Panc1 (cell line): ENCODE results near the gene MMAB.

ENCODE experiments used
- POLR2AphosphoS5 ChIP-seq: IDR thresholded peaks from 2 replicates; pipeline ENCODE4 v1.6.1; 2012; ENCODE audit warnings: mild to moderate bottlenecking, low read depth, low read length, moderate library complexity
- REST ChIP-seq, 2 experiments: IDR thresholded peaks; 2 replicates each; pipeline ENCODE4 v1.6.1; 2011 to 2012; ENCODE audit warnings: low read depth in 2 of 2, control low read depth in 1 of 2, low read length in 1 of 2, mild to moderate bottlenecking in 1 of 2, moderate library complexity in 1 of 2; ENCODE audit not compliant: insufficient read depth in 1 of 2
- SIN3A ChIP-seq: IDR thresholded peaks from 2 replicates; pipeline ENCODE4 v1.6.1; 2012; ENCODE audit warnings: low read depth, mild to moderate bottlenecking, low read length, moderate library complexity, borderline replicate concordance; ENCODE audit not compliant: insufficient read depth
- TCF7L2 ChIP-seq: IDR thresholded peaks from 2 replicates; pipeline ENCODE4 v1.6.1; 2011; ENCODE audit warnings: mild to moderate bottlenecking, low read depth, low read length, inconsistent platforms
- TF ChIP-seq, protein P1 (sequence below): fragments of 450-650 bp; IDR thresholded peaks from 2 replicates; pipeline ENCODE4 v1.5.1; 2017; ENCODE audit warnings: mild to moderate bottlenecking

DNA sequence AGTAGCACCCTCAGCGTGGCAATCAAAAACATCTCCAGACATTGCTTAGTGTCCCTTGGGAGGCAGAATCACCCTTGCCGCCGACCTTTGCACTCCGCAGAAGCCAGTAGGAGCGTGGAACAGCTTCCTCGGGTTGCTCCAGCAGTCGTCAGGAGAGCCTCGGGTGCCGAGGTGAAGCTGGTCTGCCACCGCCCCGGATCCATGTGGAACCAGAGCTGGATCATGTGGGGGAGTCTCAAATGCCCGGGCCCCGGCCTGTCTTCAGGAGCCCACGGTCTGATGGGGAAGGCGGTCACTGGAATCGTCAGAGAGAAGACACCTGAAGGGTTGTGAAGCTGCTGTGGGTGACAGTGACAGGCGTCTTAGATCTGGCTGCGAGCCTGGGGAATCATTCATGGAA, 14.6 kb upstream of the MMAB start:
- TF ChIP-seq, protein P1, sequence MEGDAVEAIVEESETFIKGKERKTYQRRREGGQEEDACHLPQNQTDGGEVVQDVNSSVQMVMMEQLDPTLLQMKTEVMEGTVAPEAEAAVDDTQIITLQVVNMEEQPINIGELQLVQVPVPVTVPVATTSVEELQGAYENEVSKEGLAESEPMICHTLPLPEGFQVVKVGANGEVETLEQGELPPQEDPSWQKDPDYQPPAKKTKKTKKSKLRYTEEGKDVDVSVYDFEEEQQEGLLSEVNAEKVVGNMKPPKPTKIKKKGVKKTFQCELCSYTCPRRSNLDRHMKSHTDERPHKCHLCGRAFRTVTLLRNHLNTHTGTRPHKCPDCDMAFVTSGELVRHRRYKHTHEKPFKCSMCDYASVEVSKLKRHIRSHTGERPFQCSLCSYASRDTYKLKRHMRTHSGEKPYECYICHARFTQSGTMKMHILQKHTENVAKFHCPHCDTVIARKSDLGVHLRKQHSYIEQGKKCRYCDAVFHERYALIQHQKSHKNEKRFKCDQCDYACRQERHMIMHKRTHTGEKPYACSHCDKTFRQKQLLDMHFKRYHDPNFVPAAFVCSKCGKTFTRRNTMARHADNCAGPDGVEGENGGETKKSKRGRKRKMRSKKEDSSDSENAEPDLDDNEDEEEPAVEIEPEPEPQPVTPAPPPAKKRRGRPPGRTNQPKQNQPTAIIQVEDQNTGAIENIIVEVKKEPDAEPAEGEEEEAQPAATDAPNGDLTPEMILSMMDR, result no peak
- no peak for TF ChIP-seq POLR2AphosphoS5
- TF ChIP-seq REST (IDR thresholded peaks at IDR 0.05; ENCODE audit: insufficient read depth in 1 of 2, low read depth in 2 of 2, low read length in 1 of 2), result no peak
- no peak for TF ChIP-seq TCF7L2
- TF ChIP-seq SIN3A, result no peak
